SK-N-SH treated with all-trans-retinoic acid at 6 μM for 48 hours (cell line): ENCODE results near the gene FHOD1.

Source experiments
- ESRRG ChIP-seq: fragments of 250-450 bp; sonication (Bioruptor Pico); IDR thresholded peaks from 2 replicates; pipeline ENCODE4 v1.6.1; 2021; ENCODE audit warnings: mild to moderate bottlenecking
- TF ChIP-seq, protein P1 (sequence below): fragments of 250-450 bp; sonication (Bioruptor Pico); IDR thresholded peaks from 2 replicates; pipeline ENCODE4 v1.5.0; 2020; ENCODE audit warnings: mild to moderate bottlenecking, moderate library complexity

DNA sequence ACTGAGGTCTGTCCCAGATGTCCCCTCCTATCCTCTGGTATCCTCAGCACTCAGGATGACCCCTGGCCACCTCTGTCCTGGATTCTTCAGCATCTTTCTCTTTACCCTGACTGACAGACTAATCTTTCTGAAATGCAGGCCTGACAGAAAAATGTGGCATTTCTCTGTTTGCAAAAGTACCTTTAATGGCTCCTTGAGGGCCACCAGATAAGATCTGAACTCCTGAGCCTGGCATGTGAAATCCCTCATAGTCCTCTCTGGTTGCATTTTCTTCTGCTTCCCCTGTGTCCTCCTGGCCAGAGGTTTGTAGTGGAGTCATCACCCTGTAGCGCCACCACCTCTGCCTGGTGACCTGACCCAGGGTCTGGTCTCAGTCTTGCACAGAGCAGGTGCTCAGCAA is 50.4 kb downstream of the FHOD1 start:
- TF ChIP-seq, protein P1, sequence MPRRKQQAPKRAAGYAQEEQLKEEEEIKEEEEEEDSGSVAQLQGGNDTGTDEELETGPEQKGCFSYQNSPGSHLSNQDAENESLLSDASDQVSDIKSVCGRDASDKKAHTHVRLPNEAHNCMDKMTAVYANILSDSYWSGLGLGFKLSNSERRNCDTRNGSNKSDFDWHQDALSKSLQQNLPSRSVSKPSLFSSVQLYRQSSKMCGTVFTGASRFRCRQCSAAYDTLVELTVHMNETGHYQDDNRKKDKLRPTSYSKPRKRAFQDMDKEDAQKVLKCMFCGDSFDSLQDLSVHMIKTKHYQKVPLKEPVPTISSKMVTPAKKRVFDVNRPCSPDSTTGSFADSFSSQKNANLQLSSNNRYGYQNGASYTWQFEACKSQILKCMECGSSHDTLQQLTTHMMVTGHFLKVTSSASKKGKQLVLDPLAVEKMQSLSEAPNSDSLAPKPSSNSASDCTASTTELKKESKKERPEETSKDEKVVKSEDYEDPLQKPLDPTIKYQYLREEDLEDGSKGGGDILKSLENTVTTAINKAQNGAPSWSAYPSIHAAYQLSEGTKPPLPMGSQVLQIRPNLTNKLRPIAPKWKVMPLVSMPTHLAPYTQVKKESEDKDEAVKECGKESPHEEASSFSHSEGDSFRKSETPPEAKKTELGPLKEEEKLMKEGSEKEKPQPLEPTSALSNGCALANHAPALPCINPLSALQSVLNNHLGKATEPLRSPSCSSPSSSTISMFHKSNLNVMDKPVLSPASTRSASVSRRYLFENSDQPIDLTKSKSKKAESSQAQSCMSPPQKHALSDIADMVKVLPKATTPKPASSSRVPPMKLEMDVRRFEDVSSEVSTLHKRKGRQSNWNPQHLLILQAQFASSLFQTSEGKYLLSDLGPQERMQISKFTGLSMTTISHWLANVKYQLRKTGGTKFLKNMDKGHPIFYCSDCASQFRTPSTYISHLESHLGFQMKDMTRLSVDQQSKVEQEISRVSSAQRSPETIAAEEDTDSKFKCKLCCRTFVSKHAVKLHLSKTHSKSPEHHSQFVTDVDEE (CRISPR knock-in tag), result no peak
- TF ChIP-seq ESRRG (CRISPR knock-in tag), result no peak
